Measurements from ENCODE around the gene DPYSL4.
"Not testable (repeated sequence)": the region's sequence is repeated elsewhere in the genome, so short reads cannot be mapped to it uniquely, and the experiment has no call there.

DPYSL4 gene

DNA sequence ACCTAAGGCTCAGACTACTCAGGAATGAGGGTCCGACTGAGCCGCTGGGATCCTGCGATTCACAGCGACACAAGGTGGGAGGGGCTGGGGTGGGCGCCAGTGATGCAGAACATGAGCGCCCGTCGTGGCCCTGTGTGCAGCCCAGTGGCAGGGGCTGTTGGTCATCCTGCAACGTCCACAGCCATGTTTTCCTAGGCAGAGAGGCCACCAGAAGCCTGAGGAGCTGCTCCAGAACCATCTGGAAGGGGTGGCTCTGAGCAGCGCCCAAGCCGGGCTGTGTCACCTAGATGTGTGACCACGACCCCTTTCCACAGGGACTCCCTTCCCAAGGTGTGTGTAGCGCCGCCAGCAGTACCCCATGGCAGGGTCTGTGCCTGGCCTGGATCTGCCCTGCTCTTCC lies 24.5 kb downstream of the DPYSL4 start:
- no peak overlapping the region for H3K4me3 ChIP-seq (ENCODE audit: low read length)
- H3K27me3 ChIP-seq (ENCODE audit: control insufficient read depth, low read length), result no peaks in the 10 kb centered on the region
- H3K9me2 ChIP-seq (replicated peaks; ENCODE audit: control insufficient read depth, low read length), result no peaks in the 10 kb centered on the region
- no peaks in the 10 kb centered on the region for H3K4me1 ChIP-seq (ENCODE audit: control insufficient read depth, low read length)
- no peaks in the 10 kb centered on the region for H3F3A ChIP-seq (ENCODE audit: control insufficient read depth, insufficient read depth)
- TF ChIP-seq CTCF (IDR thresholded peaks at IDR 0.05; ENCODE audit: low read depth, low read length, poor library complexity, severe bottlenecking), result no peak
- no peak for TF ChIP-seq EZH2phosphoT487 (IDR thresholded peaks at IDR 0.05; ENCODE audit: borderline replicate concordance, low read length)
- no peaks in the 10 kb centered on the region for H3K79me2 ChIP-seq (ENCODE audit: control insufficient read depth, low read length)
- no peaks in the 10 kb centered on the region for H4K20me1 ChIP-seq (ENCODE audit: control insufficient read depth, insufficient read depth, low read depth, low read length)
- H3K9me3 ChIP-seq (ENCODE audit: control insufficient read depth, insufficient read depth, low read length), result no peaks in the 10 kb centered on the region
- no peak overlapping the region for H3K27ac ChIP-seq (ENCODE audit: low read depth, low read length)
- no peaks in the 10 kb centered on the region for H3K36me3 ChIP-seq (ENCODE audit: control insufficient read depth, low read length)
- H3K4me2 ChIP-seq (ENCODE audit: low read length), result no peak overlapping the region

GRCh38 chr10:132212816-132213215 lies 26.1 kb downstream of the DPYSL4 start:
- no peak overlapping the region for H3K27ac ChIP-seq (ENCODE audit: low read depth, low read length)
- no peaks in the 10 kb centered on the region for H3K4me1 ChIP-seq (ENCODE audit: control insufficient read depth, low read length)
- no peak overlapping the region for H3K4me2 ChIP-seq (ENCODE audit: low read length)
- no peak overlapping the region for H3K4me3 ChIP-seq (ENCODE audit: low read length)
- no peak for TF ChIP-seq CTCF (IDR thresholded peaks at IDR 0.05; ENCODE audit: low read depth, low read length, poor library complexity, severe bottlenecking)
- TF ChIP-seq EZH2phosphoT487 (IDR thresholded peaks at IDR 0.05; ENCODE audit: borderline replicate concordance, low read length), result no peak
- no peaks in the 10 kb centered on the region for H3K9me2 ChIP-seq (replicated peaks; ENCODE audit: control insufficient read depth, low read length)
- H3K79me2 ChIP-seq (ENCODE audit: control insufficient read depth, low read length), result no peaks in the 10 kb centered on the region
- peaks cover 3% of the 10 kb centered on the region for H3K9me3 ChIP-seq (ENCODE audit: control insufficient read depth, insufficient read depth, low read length)
- no peaks in the 10 kb centered on the region for H3K36me3 ChIP-seq (ENCODE audit: control insufficient read depth, low read length)
- H4K20me1 ChIP-seq (ENCODE audit: control insufficient read depth, insufficient read depth, low read depth, low read length), result no peaks in the 10 kb centered on the region
- H3K27me3 ChIP-seq (ENCODE audit: control insufficient read depth, low read length), result no peaks in the 10 kb centered on the region
- H3F3A ChIP-seq (ENCODE audit: control insufficient read depth, insufficient read depth), result no peaks in the 10 kb centered on the region

DNA sequence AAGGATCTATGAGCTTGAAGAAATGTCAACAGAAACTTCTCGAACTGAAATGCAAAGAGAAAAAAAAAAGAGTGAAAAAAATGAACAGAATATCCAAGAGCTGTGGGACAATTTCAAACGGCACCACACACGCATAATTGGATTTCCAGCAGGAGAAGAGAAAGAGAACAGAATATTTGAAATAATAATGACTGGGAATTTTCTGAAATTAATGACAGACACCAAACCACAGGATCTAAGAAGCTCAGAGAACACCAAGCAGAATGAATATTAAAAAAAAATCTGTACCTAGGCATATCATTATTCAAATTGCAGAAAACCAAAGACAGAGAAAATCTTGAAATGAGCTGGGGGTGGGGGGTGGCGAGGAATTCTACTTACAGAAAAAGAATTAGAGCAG lies 27.2 kb downstream of the DPYSL4 start:
- no peak overlapping the region for H3K4me2 ChIP-seq (ENCODE audit: low read length)
- no peak overlapping the region for H3K4me3 ChIP-seq (ENCODE audit: low read length)
- H3K27ac ChIP-seq (ENCODE audit: low read depth, low read length), result no peak overlapping the region
- H3K27me3 ChIP-seq (ENCODE audit: control insufficient read depth, low read length), result no peaks in the 10 kb centered on the region
- H3K9me2 ChIP-seq (replicated peaks; ENCODE audit: control insufficient read depth, low read length), result no peaks in the 10 kb centered on the region
- H3K79me2 ChIP-seq (ENCODE audit: control insufficient read depth, low read length), result no peaks in the 10 kb centered on the region
- H3F3A ChIP-seq (ENCODE audit: control insufficient read depth, insufficient read depth), result no peaks in the 10 kb centered on the region
- TF ChIP-seq EZH2phosphoT487 (IDR thresholded peaks at IDR 0.05; ENCODE audit: borderline replicate concordance, low read length) (no peak), CTCF (IDR thresholded peaks at IDR 0.05; ENCODE audit: low read depth, low read length, poor library complexity, severe bottlenecking) (no peak)
- no peaks in the 10 kb centered on the region for H3K4me1 ChIP-seq (ENCODE audit: control insufficient read depth, low read length)
- no peaks in the 10 kb centered on the region for H3K36me3 ChIP-seq (ENCODE audit: control insufficient read depth, low read length)
- H4K20me1 ChIP-seq (ENCODE audit: control insufficient read depth, insufficient read depth, low read depth, low read length), result no peaks in the 10 kb centered on the region
- peaks cover 3% of the 10 kb centered on the region for H3K9me3 ChIP-seq (ENCODE audit: control insufficient read depth, insufficient read depth, low read length)

DNA sequence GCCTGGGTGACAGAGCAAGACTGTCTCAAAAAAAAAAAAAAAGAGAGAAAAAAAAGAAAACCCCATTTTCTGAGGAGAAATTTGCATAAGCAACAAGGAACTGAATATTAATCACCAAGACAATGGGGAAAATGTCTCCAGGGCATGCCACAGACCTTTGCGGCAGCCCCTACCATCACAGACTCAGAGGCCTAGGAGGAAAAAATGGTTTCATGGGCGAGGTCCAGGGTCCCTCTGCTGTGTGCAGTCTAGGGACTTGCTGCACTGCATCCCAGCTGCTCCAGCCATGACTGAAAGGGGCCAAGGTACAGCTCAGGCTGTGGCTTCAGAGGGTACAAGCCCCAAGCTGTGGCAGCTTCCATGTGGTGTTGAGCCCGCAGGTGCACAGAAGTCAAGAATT lies 29.7 kb downstream of the DPYSL4 start:
- H3K4me3 ChIP-seq (ENCODE audit: low read length); H4K20me1 ChIP-seq (ENCODE audit: control insufficient read depth, insufficient read depth, low read depth, low read length); H3K27me3 ChIP-seq (ENCODE audit: control insufficient read depth, low read length); H3K4me2 ChIP-seq (ENCODE audit: low read length); H3K27ac ChIP-seq (ENCODE audit: low read depth, low read length); H3K9me2 ChIP-seq (replicated peaks; ENCODE audit: control insufficient read depth, low read length); H3K36me3 ChIP-seq (ENCODE audit: control insufficient read depth, low read length); H3K9me3 ChIP-seq (ENCODE audit: control insufficient read depth, insufficient read depth, low read length); H3F3A ChIP-seq (ENCODE audit: control insufficient read depth, insufficient read depth); H3K79me2 ChIP-seq (ENCODE audit: control insufficient read depth, low read length); H3K4me1 ChIP-seq (ENCODE audit: control insufficient read depth, low read length): not testable (repeated sequence)
